Mesothelial cell of epicardium (in vitro differentiated cells): ENCODE results near the gene EZH1. TPM values are rescaled to one million over a fixed set of nuclear protein-coding genes. Genes with fewer than 3 reads are reported as not detected.
A peak's percentile ranks its signal among the peaks of the same experiment; 100 is the strongest.

Experiments
- DNase-seq, 2 experiments: peaks; one replicate each; pipeline ENCODE4 v3.0.0; 2021; ENCODE audit warnings: low spot score in 2 of 2; ENCODE audit not compliant: unreplicated experiment in 2 of 2
- H3K27ac Mint-ChIP-seq: 2 replicates; pipeline ENCODE4 v1.8.0; 2021; ENCODE audit warnings: mixed read lengths
- H3K27me3 Mint-ChIP-seq: 2 replicates; pipeline ENCODE4 v1.8.0; 2021; ENCODE audit warnings: low read depth, mixed read lengths
- H3K36me3 Mint-ChIP-seq: 2 replicates; pipeline ENCODE4 v1.8.0; 2021; ENCODE audit warnings: mixed read lengths
- H3K4me1 Mint-ChIP-seq: 2 replicates; pipeline ENCODE4 v1.8.0; 2021; ENCODE audit warnings: mixed read lengths
- H3K4me3 Mint-ChIP-seq: 2 replicates; pipeline ENCODE4 v1.8.0; 2021; ENCODE audit warnings: mild to moderate bottlenecking, moderate library complexity, mixed read lengths
- H3K9me3 Mint-ChIP-seq: 2 replicates; pipeline ENCODE4 v1.8.0; 2021; ENCODE audit warnings: mixed read lengths
- total RNA-seq: library from RNA; stranded (reverse); gene quantifications from 3 replicates; pipeline ENCODE4 v1.2.1, GENCODE V29; 2021
- TF ChIP-seq, protein P1 (sequence below): fragments of 200-600 bp; sonication (generic); IDR thresholded peaks from one replicate; pipeline ENCODE4 v1.5.0; 2021; ENCODE audit warnings: antibody characterized with exemption; ENCODE audit not compliant: unreplicated experiment

The EZH1 gene
- total RNA-seq, 1 donor from 2014 or later = 45.1 TPM

DNA sequence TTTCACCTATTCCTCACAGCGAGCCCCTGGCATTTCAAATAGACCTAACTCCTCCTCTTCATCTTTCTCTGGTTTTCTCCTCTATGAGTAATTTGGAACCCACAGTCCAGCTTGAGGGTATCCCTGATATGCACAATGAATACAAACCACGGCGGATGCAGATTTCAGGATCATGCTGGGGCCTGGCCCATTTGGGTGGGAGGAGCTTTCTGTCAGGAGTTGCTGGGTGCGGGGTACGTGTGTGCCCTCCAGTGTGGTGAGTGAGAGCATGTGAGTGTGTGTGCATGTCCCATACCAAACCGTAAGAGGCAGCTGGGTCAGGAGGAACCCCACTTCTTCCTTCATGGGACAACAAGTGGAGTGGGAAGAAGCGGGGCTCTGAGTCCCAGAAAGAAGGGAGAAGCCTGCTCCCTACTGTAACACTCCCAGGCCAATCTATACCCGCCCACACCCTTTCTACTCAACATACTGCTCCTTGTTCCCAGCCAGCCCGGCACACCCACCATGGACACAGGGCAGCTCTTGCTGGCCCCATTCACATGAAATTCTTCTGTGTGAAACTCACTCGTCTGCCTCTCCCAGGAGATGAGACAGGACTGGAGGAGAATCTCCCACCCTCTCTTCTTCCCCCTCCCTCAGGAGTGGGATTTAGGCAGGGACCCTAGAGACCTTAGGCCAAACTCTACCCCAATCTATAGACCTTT lies 44.1 kb downstream of the EZH1 start:
- Mint-ChIP-seq H3K36me3 (peaks cover 25% of the 10 kb centered on the region), H3K27ac (no peak overlapping the region), H3K27me3 (no peaks in the 10 kb centered on the region), H3K4me3 (no peak overlapping the region), H3K4me1 (peaks cover 8% of the 10 kb centered on the region), H3K9me3 (no peaks in the 10 kb centered on the region)
- no peak for DNase-seq
- TF ChIP-seq, protein P1, sequence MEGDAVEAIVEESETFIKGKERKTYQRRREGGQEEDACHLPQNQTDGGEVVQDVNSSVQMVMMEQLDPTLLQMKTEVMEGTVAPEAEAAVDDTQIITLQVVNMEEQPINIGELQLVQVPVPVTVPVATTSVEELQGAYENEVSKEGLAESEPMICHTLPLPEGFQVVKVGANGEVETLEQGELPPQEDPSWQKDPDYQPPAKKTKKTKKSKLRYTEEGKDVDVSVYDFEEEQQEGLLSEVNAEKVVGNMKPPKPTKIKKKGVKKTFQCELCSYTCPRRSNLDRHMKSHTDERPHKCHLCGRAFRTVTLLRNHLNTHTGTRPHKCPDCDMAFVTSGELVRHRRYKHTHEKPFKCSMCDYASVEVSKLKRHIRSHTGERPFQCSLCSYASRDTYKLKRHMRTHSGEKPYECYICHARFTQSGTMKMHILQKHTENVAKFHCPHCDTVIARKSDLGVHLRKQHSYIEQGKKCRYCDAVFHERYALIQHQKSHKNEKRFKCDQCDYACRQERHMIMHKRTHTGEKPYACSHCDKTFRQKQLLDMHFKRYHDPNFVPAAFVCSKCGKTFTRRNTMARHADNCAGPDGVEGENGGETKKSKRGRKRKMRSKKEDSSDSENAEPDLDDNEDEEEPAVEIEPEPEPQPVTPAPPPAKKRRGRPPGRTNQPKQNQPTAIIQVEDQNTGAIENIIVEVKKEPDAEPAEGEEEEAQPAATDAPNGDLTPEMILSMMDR = no peak

DNA sequence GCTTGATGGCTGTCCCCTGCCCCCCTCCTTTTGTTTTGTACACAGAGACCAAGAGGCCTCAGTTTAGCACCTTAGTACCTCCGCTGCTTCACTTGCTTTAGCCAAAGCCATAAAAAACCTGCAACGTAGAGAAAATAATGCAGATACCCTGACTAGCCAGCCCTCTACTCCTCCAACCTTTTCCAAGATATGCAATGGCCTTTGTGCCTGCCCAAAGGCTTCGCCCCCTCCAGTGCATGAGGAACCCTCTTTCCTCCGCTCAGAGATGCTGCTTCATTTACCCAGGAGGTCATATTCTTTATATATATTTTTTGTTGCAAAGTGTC lies 45.5 kb downstream of the EZH1 start:
- H3K36me3 Mint-ChIP-seq = peaks cover 21% of the 10 kb centered on the region
- no peaks in the 10 kb centered on the region for H3K27me3 Mint-ChIP-seq
- H3K27ac Mint-ChIP-seq = peak overlapping the region; percentile 22
- H3K4me1 Mint-ChIP-seq = peaks cover 8% of the 10 kb centered on the region
- TF ChIP-seq, protein P1 = no peak
- H3K4me3 Mint-ChIP-seq = no peak overlapping the region
- no peak for DNase-seq
- no peaks in the 10 kb centered on the region for H3K9me3 Mint-ChIP-seq

DNA sequence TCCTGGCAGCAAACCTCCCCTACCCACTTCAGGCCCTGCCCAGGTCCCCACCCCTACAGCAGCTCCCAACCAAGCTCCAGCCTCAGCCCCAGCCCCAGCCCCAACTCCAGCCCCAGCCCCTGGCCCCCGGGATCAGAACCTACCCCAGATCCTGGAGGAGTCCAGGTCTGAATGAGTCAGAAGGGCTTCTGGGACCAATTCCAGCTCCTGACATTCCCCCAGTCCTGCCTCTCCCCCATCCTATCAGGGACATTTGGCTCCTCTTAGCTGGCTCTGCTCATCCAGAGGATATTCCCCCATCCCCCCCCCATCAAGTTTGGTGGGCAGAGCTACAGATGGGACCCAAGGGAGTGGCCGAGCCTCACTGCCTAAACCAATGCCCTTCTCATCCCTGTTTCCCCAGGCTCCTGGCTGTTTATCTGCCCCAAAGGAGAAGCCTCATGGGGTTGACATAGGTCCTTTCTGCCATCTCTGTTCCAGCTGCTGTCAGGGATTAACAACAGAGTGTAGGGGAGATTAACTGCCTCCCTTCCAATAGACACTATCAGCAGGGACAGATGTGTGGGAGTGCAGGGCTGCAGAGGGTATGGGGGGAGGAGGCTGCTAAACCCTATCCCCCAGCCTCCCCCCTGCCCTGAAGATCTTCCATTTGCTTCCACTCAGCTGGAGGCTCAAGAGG lies 46.0 kb downstream of the EZH1 start:
- H3K9me3 Mint-ChIP-seq = no peaks in the 10 kb centered on the region
- H3K36me3 Mint-ChIP-seq = peaks cover 19% of the 10 kb centered on the region
- H3K4me1 Mint-ChIP-seq = peaks cover 8% of the 10 kb centered on the region
- no peaks in the 10 kb centered on the region for H3K27me3 Mint-ChIP-seq
- TF ChIP-seq, protein P1 = no peak
- no peak overlapping the region for H3K4me3 Mint-ChIP-seq
- DNase-seq = no peak
- peak overlapping the region; percentile 22 for H3K27ac Mint-ChIP-seq

DNA sequence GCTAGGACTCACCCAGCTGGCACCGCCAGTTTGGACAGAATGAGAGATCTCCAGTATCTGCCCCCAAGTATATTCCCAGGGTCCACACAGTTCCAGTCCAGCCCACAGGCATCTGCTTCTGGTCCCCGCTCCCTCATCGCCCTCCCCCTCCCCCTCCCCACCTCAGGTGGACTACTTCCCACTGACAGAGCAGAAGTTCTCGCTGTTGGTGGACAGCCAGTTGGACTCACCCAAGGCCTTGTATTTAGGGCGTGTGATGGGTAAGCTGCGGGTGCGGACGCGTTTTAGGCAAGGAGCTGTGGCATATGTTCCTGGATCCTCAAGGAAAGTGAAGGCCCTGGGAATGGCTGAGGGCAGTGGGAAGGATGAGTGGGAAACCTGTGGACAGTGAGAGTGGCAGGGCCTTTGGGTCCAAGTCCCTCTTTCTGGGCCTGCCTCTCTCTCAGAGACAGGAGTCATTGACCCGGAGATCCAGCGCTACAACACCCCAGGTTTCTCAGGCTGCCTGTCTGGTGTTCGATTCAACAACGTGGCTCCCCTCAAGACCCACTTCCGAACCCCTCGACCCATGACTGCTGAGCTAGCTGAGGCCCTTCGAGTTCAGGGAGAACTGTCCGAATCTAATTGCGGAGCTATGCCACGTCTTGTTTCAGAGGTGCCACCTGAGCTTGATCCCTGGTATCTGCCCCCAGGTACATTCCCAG lies 47.6 kb downstream of the EZH1 start:
- H3K27ac Mint-ChIP-seq = no peak overlapping the region

GRCh38 chr17:42695500-42695899 lies 49.3 kb downstream of the EZH1 start:
- no peak overlapping the region for H3K27ac Mint-ChIP-seq
- TF ChIP-seq, protein P1 = no peak
- no peak overlapping the region for H3K4me3 Mint-ChIP-seq
- H3K9me3 Mint-ChIP-seq = no peaks in the 10 kb centered on the region
- H3K36me3 Mint-ChIP-seq = peaks cover 10% of the 10 kb centered on the region
- H3K27me3 Mint-ChIP-seq = no peaks in the 10 kb centered on the region
- peak in 1 of 2 experiments; percentile 12 for DNase-seq
- H3K4me1 Mint-ChIP-seq = peaks cover 8% of the 10 kb centered on the region

More for the DNA sequence above, 47.6 kb downstream of the EZH1 start:
- Mint-ChIP-seq H3K4me1 (peaks cover 8% of the 10 kb centered on the region), H3K36me3 (peaks cover 10% of the 10 kb centered on the region), H3K9me3 (no peaks in the 10 kb centered on the region), H3K27me3 (no peaks in the 10 kb centered on the region), H3K4me3 (no peak overlapping the region)
- TF ChIP-seq, protein P1 = no peak
- peak in 1 of 2 experiments; percentile 7 for DNase-seq
